Endothelial cell of umbilical vein (primary cell): ENCODE results near the gene ASXL2. TPM values are rescaled to one million over a fixed set of nuclear protein-coding genes. Genes with fewer than 3 reads are reported as not detected.

ENCODE experiments used
- BruUV-seq: library from RNA; stranded (reverse); fragments of 400-500 nt; replicated peaks from 2 replicates; lab custom pipeline; 2021; lab: Mats Ljungman, UMichigan
- CTCF ChIA-PET: fragments of 300-600, 350-600 bp; sonication (Branson Sonifier 250); formaldehyde crosslinking; loops from one replicate; lab custom pipeline; 2021; ENCODE audit warnings: antibody characterized with exemption, inconsistent platforms; lab: Charles Lee
- POLR2A ChIA-PET: fragments of 300-600, 350-600 bp; sonication (Branson Sonifier 250); formaldehyde crosslinking; loops from one replicate; lab custom pipeline; 2021; ENCODE audit warnings: antibody characterized with exemption, inconsistent platforms; lab: Charles Lee
- DNase-seq: peaks from one replicate; pipeline ENCODE4 v3.0.0-alpha.2; 2011; ENCODE audit warnings: low read depth, low spot score
- FAIRE-seq: peaks from 2 replicates; lab custom pipeline; 2011; peaks lifted over from hg19 to GRCh38; lab: Jason Lieb, UNC
- H2AFZ ChIP-seq: 2 replicates; pipeline ENCODE4 v1.6.0; 2012; ENCODE audit warnings: low read depth, low read length, control low read depth, inconsistent platforms
- H3K27ac ChIP-seq: 2 replicates; pipeline ENCODE4 v1.5.1; 2011; ENCODE audit warnings: low read depth, mild to moderate bottlenecking, control low read depth, low read length, moderate library complexity; ENCODE audit not compliant: insufficient read depth
- H3K27me3 ChIP-seq, 2 experiments: 2 replicates each; pipeline versions ENCODE4 v1.6.0 to v1.6.1; 2011; ENCODE audit warnings: low read length in 2 of 2, mixed read lengths in 1 of 2; ENCODE audit not compliant: control insufficient read depth in 2 of 2, insufficient read depth in 2 of 2
- H3K36me3 ChIP-seq, 2 experiments: 2 replicates in 1 of 2; 3 replicates in 1 of 2; pipeline ENCODE4 v1.5.1; 2011; ENCODE audit warnings: low read length in 2 of 2, mild to moderate bottlenecking in 1 of 2, moderate library complexity in 1 of 2; ENCODE audit not compliant: control insufficient read depth in 2 of 2, insufficient read depth in 2 of 2; ENCODE audit errors: extremely low read depth in 1 of 2
- H3K4me1 ChIP-seq: 3 replicates; pipeline ENCODE4 v1.5.1; 2011; ENCODE audit warnings: mild to moderate bottlenecking, low read length; ENCODE audit not compliant: control insufficient read depth, insufficient read depth; ENCODE audit errors: extremely low read depth
- H3K4me2 ChIP-seq: 2 replicates; pipeline ENCODE4 v1.6.1; 2011; ENCODE audit warnings: low read length, control low read depth, mixed read lengths; ENCODE audit not compliant: insufficient read depth
- H3K4me3 ChIP-seq, 3 experiments: fragments of 200-600 bp in 1 of 3; sonication (generic), shearing (Covaris generic) in 1 of 3; replicated peaks in 1 of 3; 2 replicates each; pipeline ENCODE4 v1.5.1; 2011 to 2016; ENCODE audit warnings: control low read depth in 3 of 3, low read length in 3 of 3, mild to moderate bottlenecking in 2 of 3, inconsistent platforms in 1 of 3, low read depth in 1 of 3, moderate library complexity in 1 of 3; ENCODE audit not compliant: insufficient read depth in 1 of 3
- H3K79me2 ChIP-seq: 2 replicates; pipeline ENCODE4 v1.6.0; 2012; ENCODE audit warnings: low read length, inconsistent platforms; ENCODE audit not compliant: control insufficient read depth, insufficient read depth
- H3K9ac ChIP-seq: replicated peaks from 2 replicates; pipeline ENCODE3; 2011; ENCODE audit warnings: low read length, control low read depth; ENCODE audit not compliant: insufficient read depth; ENCODE audit errors: extremely low read depth
- H3K9me1 ChIP-seq: replicated peaks from 3 replicates; pipeline ENCODE4 v1.6.0; 2011; ENCODE audit warnings: mild to moderate bottlenecking, low read length; ENCODE audit not compliant: control insufficient read depth, insufficient read depth; ENCODE audit errors: extremely low read depth
- H3K9me3 ChIP-seq: replicated peaks from 2 replicates; pipeline ENCODE4 v1.5.1; 2012; ENCODE audit warnings: low read length, inconsistent platforms; ENCODE audit not compliant: control insufficient read depth, insufficient read depth
- H4K20me1 ChIP-seq: replicated peaks from 2 replicates; pipeline ENCODE3; 2011; ENCODE audit warnings: mild to moderate bottlenecking, low read length; ENCODE audit not compliant: control insufficient read depth, insufficient read depth; ENCODE audit errors: extremely low read depth
- CTCF ChIP-seq, 2 donors: IDR thresholded peaks; 1 replicate in 1 of 2; 2 replicates in 1 of 2; pipeline ENCODE4 v1.5.1; 2011; ENCODE audit warnings: low read length in 2 of 2, mild to moderate bottlenecking in 2 of 2, moderate library complexity in 2 of 2, control low read depth in 1 of 2, inconsistent platforms in 1 of 2, low read depth in 1 of 2; ENCODE audit not compliant: insufficient read depth in 1 of 2; ENCODE audit errors: extremely low read depth in 1 of 2
- EZH2 ChIP-seq: IDR thresholded peaks from 2 replicates; pipeline ENCODE4 v1.6.1; 2012; ENCODE audit warnings: borderline replicate concordance, low read depth, mild to moderate bottlenecking, moderate library complexity, low read length, inconsistent platforms; ENCODE audit not compliant: severe bottlenecking
- FOS ChIP-seq: IDR thresholded peaks from 2 replicates; pipeline ENCODE4 v1.6.1; 2011; ENCODE audit warnings: mild to moderate bottlenecking, low read length, moderate library complexity, borderline replicate concordance; ENCODE audit not compliant: insufficient read depth
- GATA2 ChIP-seq: IDR thresholded peaks from 2 replicates; pipeline ENCODE4 v1.7.0; 2011; ENCODE audit warnings: low read depth, mild to moderate bottlenecking, moderate library complexity, mixed read lengths, low read length; ENCODE audit not compliant: insufficient read length, insufficient read depth
- JUN ChIP-seq: IDR thresholded peaks from 2 replicates; pipeline ENCODE4 v1.6.1; 2011; ENCODE audit warnings: borderline replicate concordance, low read depth; ENCODE audit not compliant: insufficient read length, insufficient read depth
- MYC ChIP-seq: IDR thresholded peaks from one replicate; pipeline ENCODE4 v1.6.1; 2011; ENCODE audit warnings: mild to moderate bottlenecking, low read depth, low read length
- POLR2A ChIP-seq: IDR thresholded peaks from 2 replicates; pipeline ENCODE4 v1.6.1; 2012; ENCODE audit warnings: low read depth, mild to moderate bottlenecking, control low read depth, low read length
- POLR2AphosphoS5 ChIP-seq: IDR thresholded peaks from 2 replicates; pipeline ENCODE4 v1.6.1; 2012; ENCODE audit warnings: low read depth, mild to moderate bottlenecking, control low read depth, low read length, moderate library complexity; ENCODE audit not compliant: insufficient read depth
- dilution Hi-C: fragments of 300-500 bp; cut with MboI; formaldehyde crosslinking; loops from one replicate; pipeline ENCODE4 v1.15.0; 2019; ENCODE audit warnings: low sequenced_read_pairs; ENCODE audit not compliant: extremely low pct_ligation_motif_present
- intact Hi-C: fragments of 100-400 bp; cut with micrococcal nuclease; formaldehyde crosslinking; loops from one replicate; pipeline ENCODE4 v1.10.0; 2022
- polyA plus RNA-seq, 4 experiments: library from polyadenylated mRNA; depleted of rRNA in 3 of 4; stranded (reverse) in 3 of 4; unstranded in 1 of 4; fragments of >200 nt; gene quantifications; 2 replicates each; pipeline versions ENCODE4 v1.2.1 to v1.2.3, GENCODE V29; 2011 to 2012; ENCODE audit warnings: missing spikeins in 1 of 4
- total RNA-seq: library from RNA; stranded (reverse); gene quantifications from 2 replicates; pipeline ENCODE4 v1.2.3, GENCODE V29; 2021
- TF ChIP-seq, protein P1 (sequence below): IDR thresholded peaks from 2 replicates; pipeline ENCODE4 v1.6.1; 2011; ENCODE audit not compliant: insufficient read depth, insufficient read length

Gene ASXL2
- total and polyA plus RNA-seq, 2 donors (not counting 3 experiments of a cell fraction or from before 2014, with no cell fraction given), result 6.1 to 33.8 TPM

DNA sequence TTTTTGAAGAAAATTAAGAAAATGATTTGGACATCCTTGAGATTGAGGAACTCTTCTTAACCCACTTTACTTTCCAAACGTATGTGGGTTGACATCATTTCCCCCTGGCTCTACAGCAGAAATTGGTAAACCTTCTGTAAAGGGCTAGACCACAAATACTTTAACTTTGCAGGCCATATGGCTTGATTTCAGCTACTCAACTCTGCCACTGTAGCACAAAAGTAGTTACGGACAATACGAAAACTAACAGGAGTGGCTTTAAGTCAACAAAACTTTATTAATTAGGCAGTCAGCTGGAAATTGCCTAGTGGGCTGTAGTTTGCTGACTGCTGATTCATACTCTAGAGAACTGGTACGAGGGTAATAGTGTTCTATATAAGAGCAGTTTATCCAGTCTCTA is 121.8 kb downstream of the ASXL2 start:
- Histone ChIP-seq H4K20me1 (no peaks in the 10 kb centered on the region), H3K79me2 (no peaks in the 10 kb centered on the region), H3K9ac (no peak overlapping the region), H2AFZ (no peak overlapping the region), H3K27ac (no peak overlapping the region), H3K4me2 (no peak overlapping the region), H3K9me1 (no peaks in the 10 kb centered on the region), H3K36me3 (peaks cover 5 to 15% of the 10 kb centered on the region in 2 experiments), H3K4me3 (no peak overlapping the region), H3K4me1 (no peaks in the 10 kb centered on the region), H3K27me3 (no peaks in the 10 kb centered on the region), H3K9me3 (no peaks in the 10 kb centered on the region)
- BruUV-seq, result no TSS peak
- CTCF ChIA-PET, result no interaction called here
- DNase-seq (no peak), FAIRE-seq (no peak)
- intact Hi-C loops (no loop called here), dilution Hi-C loops (no loop called here)
- POLR2A ChIA-PET, result no interaction called here
- TF ChIP-seq POLR2AphosphoS5 (no peak), EZH2 (no peak), POLR2A (no peak), FOS (no peak), CTCF (IDR thresholded peaks at IDR 0.05; ENCODE audit: extremely low read depth in 1 of 2, insufficient read depth in 1 of 2, low read depth in 1 of 2, low read length in 2 of 2) (no peak), JUN (no peak)

GRCh38 chr2:25749676-25750075 is 128.6 kb downstream of the ASXL2 start:
- no peaks in the 10 kb centered on the region for H3K4me1 ChIP-seq
- dilution Hi-C loops (no loop called here), intact Hi-C loops (no loop called here)
- H3K79me2 ChIP-seq, result no peaks in the 10 kb centered on the region
- no peak overlapping the region for H3K9ac ChIP-seq
- no peak overlapping the region for H3K27ac ChIP-seq
- TF ChIP-seq MYC (no peak), FOS (no peak), CTCF (IDR thresholded peaks at IDR 0.05; ENCODE audit: extremely low read depth in 1 of 2, insufficient read depth in 1 of 2, low read depth in 1 of 2, low read length in 2 of 2) (no peak), GATA2 (no peak), EZH2 (no peak), POLR2AphosphoS5 (no peak), JUN (no peak), POLR2A (no peak)
- TF ChIP-seq, protein P1, sequence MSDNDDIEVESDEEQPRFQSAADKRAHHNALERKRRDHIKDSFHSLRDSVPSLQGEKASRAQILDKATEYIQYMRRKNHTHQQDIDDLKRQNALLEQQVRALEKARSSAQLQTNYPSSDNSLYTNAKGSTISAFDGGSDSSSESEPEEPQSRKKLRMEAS, result no peak
- ChIA-PET POLR2A (no interaction called here), CTCF (interaction anchor here (1.5 to 2.0 kb wide), 2 partner anchors 11 to 15 kb away, joined by 4 read pairs; no protein-coding TSS in a partner anchor)
- no peaks in the 10 kb centered on the region for H3K9me1 ChIP-seq
- H3K4me2 ChIP-seq, result no peak overlapping the region
- no peak for DNase-seq
- H3K27me3 ChIP-seq, result no peaks in the 10 kb centered on the region
- H3K4me3 ChIP-seq, result no peak overlapping the region
- no peaks in the 10 kb centered on the region for H4K20me1 ChIP-seq
- BruUV-seq, result TSS peak; percentile 54
- H3K36me3 ChIP-seq, result peaks cover 11 to 23% of the 10 kb centered on the region in 2 experiments
- H2AFZ ChIP-seq, result no peak overlapping the region
- no peaks in the 10 kb centered on the region for H3K9me3 ChIP-seq
- no peak for FAIRE-seq
